ENCODE results near the gene COL15A1.

DNA sequence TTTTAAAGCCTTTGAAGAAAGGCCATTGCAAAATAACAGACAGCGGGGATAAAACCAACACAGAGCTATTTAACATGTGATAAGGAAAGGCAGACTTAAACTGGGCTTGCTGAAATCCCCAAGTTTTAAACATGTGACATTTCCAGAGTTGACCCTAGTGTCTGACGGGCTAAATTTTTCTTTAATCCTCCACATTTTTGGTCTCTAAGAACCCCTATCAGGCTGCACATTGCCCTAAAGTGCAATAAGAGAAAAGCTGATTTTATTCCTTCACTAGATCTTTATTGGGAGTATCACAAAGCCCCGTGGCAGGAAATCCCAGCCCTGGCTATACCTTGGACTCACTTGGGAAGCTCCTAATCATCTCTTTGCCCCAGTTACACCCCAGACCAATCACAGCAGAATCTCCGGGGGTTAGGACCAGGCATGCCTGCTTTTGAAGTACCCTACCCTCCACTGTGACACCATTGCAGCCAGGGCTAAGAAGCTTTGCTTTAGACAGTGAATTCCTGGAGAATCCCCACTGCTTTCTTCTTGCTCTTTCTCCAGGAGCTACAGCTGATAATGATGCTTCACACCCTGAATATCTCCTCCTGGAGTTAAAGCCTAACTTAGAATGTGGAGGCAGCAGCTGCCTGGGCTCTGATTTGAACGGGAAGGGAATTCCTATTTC lies 20.1 kb upstream of the COL15A1 start:
- TF ChIP-seq L3MBTL2 (conservative IDR thresholded peaks at IDR 0.05), result no peak
- TF ChIP-seq PKNOX1 (IDR thresholded peaks at IDR 0.05), result no peak
- no peak for TF ChIP-seq SP1 (IDR thresholded peaks at IDR 0.05)
- TF ChIP-seq FOXK2 (IDR thresholded peaks at IDR 0.05), result no peak
- TF ChIP-seq FOXA1 (IDR thresholded peaks at IDR 0.05), result no peak
- TF ChIP-seq TARDBP (IDR thresholded peaks at IDR 0.05), result no peak
- no peak for TF ChIP-seq CTBP1 (IDR thresholded peaks at IDR 0.05; ENCODE audit: borderline replicate concordance)
- TF ChIP-seq BHLHE40 (IDR thresholded peaks at IDR 0.05; ENCODE audit: borderline replicate concordance), result no peak
- no peak for TF ChIP-seq HDGF (IDR thresholded peaks at IDR 0.05; ENCODE audit: borderline replicate concordance)
- no peak for TF ChIP-seq FOXM1 (IDR thresholded peaks at IDR 0.05; ENCODE audit: borderline replicate concordance)
- TF ChIP-seq ZNF384 (IDR thresholded peaks at IDR 0.05), result no peak
